ENCODE measurements around the gene TSPAN18. TPM values are rescaled to one million over a fixed set of nuclear protein-coding genes. Genes with fewer than 3 reads are reported as not detected.

TSPAN18 gene
- total and polyA plus RNA-seq, 9 donors, result 2.1 to 35.3 (median 14.4) TPM

GRCh38 chr11:44734843-44735381, 8.2 kb downstream of the TSPAN18 start:
- TF ChIP-seq EP300 (IDR thresholded peaks at IDR 0.05) (no peak), POLR2A (IDR thresholded peaks at IDR 0.05) (no peak), CTCF (IDR thresholded peaks at IDR 0.05) (no peak)
- H3K4me3 ChIP-seq, result no peak overlapping the region
- H3K36me3 ChIP-seq, result no peaks in the 10 kb centered on the region
- DNase-seq, result no peak
- H3K9me3 ChIP-seq, result no peaks in the 10 kb centered on the region
- intact Hi-C loops (cut with DNase I), result no loop called here
- WGBS, 3 donors, result 87 to 91% (median 88%) methylated on average over 7 of the region's 7 CpGs
- no peak overlapping the region for H3K27ac ChIP-seq
- H3K4me1 ChIP-seq (ENCODE audit: insufficient read depth), result no peaks in the 10 kb centered on the region
- no peaks in the 10 kb centered on the region for H3K27me3 ChIP-seq

DNA sequence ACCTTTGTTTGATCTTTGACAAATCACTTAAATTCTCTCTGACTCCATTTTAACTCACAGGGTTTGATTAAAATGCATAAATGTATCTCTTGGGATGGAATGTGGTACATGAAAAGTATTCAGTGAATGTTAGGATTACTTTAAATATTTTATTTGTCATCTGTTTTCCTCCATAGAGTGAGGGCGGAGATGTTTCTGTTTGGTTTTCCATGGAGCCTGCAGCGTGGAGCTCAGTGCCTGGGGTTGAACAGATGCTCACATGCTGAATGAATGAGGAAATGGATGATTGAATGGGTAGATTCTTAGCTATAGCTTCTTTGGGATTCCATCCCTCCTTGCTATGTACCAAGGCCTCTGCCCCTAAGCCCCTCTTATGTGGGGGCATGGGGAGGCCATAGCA, 10.0 kb downstream of the TSPAN18 start:
- intact Hi-C loops (cut with DNase I), result no loop called here
- 85 to 88% (median 87%) methylated on average over 2 of the region's 2 CpGs for WGBS, 3 donors
- TF ChIP-seq POLR2A (IDR thresholded peaks at IDR 0.05) (no peak), CTCF (IDR thresholded peaks at IDR 0.05) (no peak), EP300 (IDR thresholded peaks at IDR 0.05) (no peak)
- no peaks in the 10 kb centered on the region for H3K9me3 ChIP-seq
- H3K27ac ChIP-seq, result no peak overlapping the region
- peaks cover 6% of the 10 kb centered on the region for H3K4me1 ChIP-seq (ENCODE audit: insufficient read depth)
- H3K36me3 ChIP-seq, result no peaks in the 10 kb centered on the region
- no peak overlapping the region for H3K4me3 ChIP-seq
- DNase-seq, result no peak
- no peaks in the 10 kb centered on the region for H3K27me3 ChIP-seq

- Histone ChIP-seq H3K27me3 (no peaks in the 10 kb centered on the region), H3K4me3 (no peak overlapping the region), H3K4me1 (ENCODE audit: insufficient read depth) (peaks cover 6% of the 10 kb centered on the region), H3K9me3 (no peaks in the 10 kb centered on the region), H3K36me3 (no peaks in the 10 kb centered on the region), H3K27ac (no peak overlapping the region)
- no peak for TF ChIP-seq EP300 (IDR thresholded peaks at IDR 0.05)
- TF ChIP-seq POLR2A (IDR thresholded peaks at IDR 0.05), result no peak
- TF ChIP-seq CTCF (IDR thresholded peaks at IDR 0.05), result no peak
- 80 to 82% (median 82%) methylated on average over 11 of the region's 11 CpGs for whole genome bisulfite sequencing, 3 donors
- no peak for DNase-seq
- intact Hi-C loops (cut with DNase I), result no loop called here
Measured at GRCh38 chr11:44737245-44738085, 10.7 kb downstream of the TSPAN18 start.

DNA sequence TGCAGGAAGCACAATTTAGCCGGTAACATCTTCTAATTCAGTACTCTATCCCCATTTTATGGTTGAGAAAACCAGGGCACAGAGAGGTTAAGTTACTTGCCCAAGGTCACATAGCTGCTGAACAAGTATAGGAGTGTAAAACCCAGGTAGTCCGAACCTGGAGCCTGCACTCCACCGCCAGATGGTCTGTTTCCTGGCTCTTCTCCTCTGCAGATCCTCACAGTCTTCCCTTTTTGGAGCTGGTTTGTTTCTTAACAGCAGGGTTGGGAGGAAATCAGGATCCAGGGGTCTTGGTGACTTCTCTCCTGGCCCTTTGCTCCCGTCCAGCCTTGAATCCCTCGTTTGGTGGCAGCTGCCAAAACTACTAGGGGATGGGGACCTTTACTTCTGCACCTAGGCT, 12.0 kb downstream of the TSPAN18 start:
- Histone ChIP-seq H3K27me3 (no peaks in the 10 kb centered on the region), H3K36me3 (no peaks in the 10 kb centered on the region), H3K4me1 (ENCODE audit: insufficient read depth) (peaks cover 8% of the 10 kb centered on the region), H3K27ac (no peak overlapping the region), H3K4me3 (no peak overlapping the region), H3K9me3 (no peaks in the 10 kb centered on the region)
- intact Hi-C loops (cut with DNase I), result no loop called here
- no peak for DNase-seq
- 68 to 73% (median 68%) methylated on average over 5 of the region's 5 CpGs for WGBS, 3 donors
- TF ChIP-seq POLR2A (IDR thresholded peaks at IDR 0.05) (no peak), CTCF (IDR thresholded peaks at IDR 0.05) (no peak), EP300 (IDR thresholded peaks at IDR 0.05) (no peak)

Measured in ovary (tissue), 9 donors.